Measurements from ENCODE around the gene CHRNB1.

CHRNB1 gene

DNA sequence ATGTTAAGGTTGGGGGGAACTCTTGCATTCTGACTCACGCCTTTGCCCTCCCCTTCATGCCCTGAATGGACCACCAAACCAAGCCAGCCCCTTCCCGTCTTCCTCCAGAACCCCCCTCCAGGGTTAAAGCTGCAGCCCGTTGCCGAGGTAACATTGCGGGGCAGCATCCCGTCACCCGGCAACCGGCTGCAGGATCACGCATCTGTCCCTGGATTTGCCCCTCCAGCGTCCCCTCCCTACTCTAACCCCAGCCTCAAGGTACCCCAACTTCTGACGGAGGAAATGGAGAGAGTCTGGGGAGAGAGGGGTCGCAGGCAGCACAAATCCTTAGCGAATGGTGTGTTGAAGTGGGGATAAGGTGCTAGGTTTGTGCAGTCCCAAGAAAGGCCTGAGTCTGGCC, 37.8 kb upstream of the CHRNB1 start:
- peaks cover 9% of the 10 kb centered on the region; the same call in 1 of the 2 replicates for H3K79me2 ChIP-seq (ENCODE audit: insufficient read depth, low read length)
- H3K27me3 ChIP-seq (ENCODE audit: insufficient read depth, low read length, poor library complexity), result no peaks in the 10 kb centered on the region
- peaks cover 25% of the 10 kb centered on the region for H3K4me1 ChIP-seq (ENCODE audit: insufficient read depth, low read length)
- H3K9me3 ChIP-seq (ENCODE audit: insufficient read depth, low read length, severe bottlenecking), result no peaks in the 10 kb centered on the region
- DNase-seq, result no peak
- no peak overlapping the region for H3K4me3 ChIP-seq (ENCODE audit: low read depth in 1 of 2, low read length in 2 of 2)
- ATAC-seq (ENCODE audit: insufficient read depth, low read depth), result no peak
- H2AFZ ChIP-seq (ENCODE audit: low read depth, low read length), result no peak overlapping the region
- H4K20me1 ChIP-seq (ENCODE audit: insufficient read depth, low read length), result 0 out of 2 replicates have a peak, but pooled peaks cover 2% of the 10 kb centered on the region
- H3K9ac ChIP-seq (ENCODE audit: low read depth, low read length), result no peak overlapping the region
- no peak overlapping the region for H3K27ac ChIP-seq (ENCODE audit: low read length)
- no peak overlapping the region for H3K4me2 ChIP-seq (ENCODE audit: insufficient read depth, low read length)
- no peak for TF ChIP-seq EZH2 (IDR thresholded peaks at IDR 0.05; ENCODE audit: borderline replicate concordance, low read depth, low read length, severe bottlenecking)
- no peak for TF ChIP-seq CTCF (IDR thresholded peaks at IDR 0.05; ENCODE audit: borderline replicate concordance, extremely low read depth, low read length, poor library complexity, severe bottlenecking)
- peaks cover 23% of the 10 kb centered on the region for H3K36me3 ChIP-seq (ENCODE audit: insufficient read depth, low read length)

DNA sequence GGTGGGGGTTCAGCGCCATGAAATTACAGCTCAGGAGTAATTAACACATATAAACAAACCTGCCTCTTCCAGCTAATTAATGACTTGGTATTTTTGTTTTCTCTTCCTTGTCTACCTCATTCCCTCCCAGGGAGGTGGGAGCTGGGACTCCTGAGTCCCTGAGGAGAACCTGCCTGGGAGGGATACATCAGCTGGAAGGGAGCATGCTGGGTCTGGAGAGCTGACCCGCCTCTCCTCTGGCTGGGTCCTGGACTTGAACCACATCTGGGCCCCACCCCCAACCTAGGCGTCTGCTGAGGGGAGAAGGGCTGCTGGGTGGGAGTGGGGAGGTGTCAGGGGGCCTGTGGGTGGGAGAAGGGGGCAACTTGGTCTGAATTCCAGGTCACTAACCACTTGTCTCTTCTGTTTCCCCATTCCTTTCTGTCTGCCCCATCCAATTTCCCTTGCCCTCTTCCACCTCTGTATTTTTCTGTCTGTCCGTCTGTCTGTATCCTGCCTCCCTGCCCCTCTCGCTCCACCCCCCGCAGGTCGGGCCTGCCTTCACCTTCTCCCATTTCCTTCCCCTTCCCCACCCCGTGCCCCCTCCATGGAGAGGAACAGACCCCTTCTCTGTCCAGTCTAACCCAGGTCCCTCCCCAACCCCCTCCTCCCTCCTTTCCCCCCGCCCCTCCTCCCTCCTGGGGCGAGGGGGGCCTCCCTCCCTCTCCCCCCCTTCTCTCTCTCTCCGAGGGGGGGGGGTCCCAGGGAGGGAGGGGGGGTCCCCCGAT, 37.2 kb upstream of the CHRNB1 start, which contains the start of gene NLGN2:
NLGN2 (plus strand) TSS at position 361 of the 767 bp plus-strand sequence. CDS start 411 bp downstream, outside the sequence.
- H3K36me3 ChIP-seq (ENCODE audit: insufficient read depth, low read length), result peaks cover 23% of the 10 kb centered on the region
- H3K4me3 ChIP-seq (ENCODE audit: low read depth in 1 of 2, low read length in 2 of 2), result no peak within 1 kb of the TSS
- H3K79me2 ChIP-seq (ENCODE audit: insufficient read depth, low read length), result peaks cover 9% of the 10 kb centered on the region; the same call in 1 of the 2 replicates
- no peak within 1 kb of the TSS for H3K9ac ChIP-seq (ENCODE audit: low read depth, low read length)
- no peaks in the 10 kb centered on the region for H3K9me3 ChIP-seq (ENCODE audit: insufficient read depth, low read length, severe bottlenecking)
- H3K27me3 ChIP-seq (ENCODE audit: insufficient read depth, low read length, poor library complexity), result no peaks in the 10 kb centered on the region
- no peak for TF ChIP-seq CTCF (IDR thresholded peaks at IDR 0.05; ENCODE audit: borderline replicate concordance, extremely low read depth, low read length, poor library complexity, severe bottlenecking)
- TF ChIP-seq EZH2 (IDR thresholded peaks at IDR 0.05; ENCODE audit: borderline replicate concordance, low read depth, low read length, severe bottlenecking), result no peak
- ATAC-seq (ENCODE audit: insufficient read depth, low read depth) (no peak), DNase-seq (no peak)
- H3K4me2 ChIP-seq (ENCODE audit: insufficient read depth, low read length), result no peak within 1 kb of the TSS
- peaks cover 24% of the 10 kb centered on the region for H3K4me1 ChIP-seq (ENCODE audit: insufficient read depth, low read length)
- H2AFZ ChIP-seq (ENCODE audit: low read depth, low read length), result no peak within 1 kb of the TSS
- H4K20me1 ChIP-seq (ENCODE audit: insufficient read depth, low read length), result 0 out of 2 replicates have a peak, but pooled peaks cover 2% of the 10 kb centered on the region
- no peak within 1 kb of the TSS for H3K27ac ChIP-seq (ENCODE audit: low read length)

- no peaks in the 10 kb centered on the region for H3K27me3 ChIP-seq (ENCODE audit: insufficient read depth, low read length, poor library complexity)
Measured at GRCh38 chr17:7408252-7408727, 36.6 kb upstream of the CHRNB1 start.

DNA sequence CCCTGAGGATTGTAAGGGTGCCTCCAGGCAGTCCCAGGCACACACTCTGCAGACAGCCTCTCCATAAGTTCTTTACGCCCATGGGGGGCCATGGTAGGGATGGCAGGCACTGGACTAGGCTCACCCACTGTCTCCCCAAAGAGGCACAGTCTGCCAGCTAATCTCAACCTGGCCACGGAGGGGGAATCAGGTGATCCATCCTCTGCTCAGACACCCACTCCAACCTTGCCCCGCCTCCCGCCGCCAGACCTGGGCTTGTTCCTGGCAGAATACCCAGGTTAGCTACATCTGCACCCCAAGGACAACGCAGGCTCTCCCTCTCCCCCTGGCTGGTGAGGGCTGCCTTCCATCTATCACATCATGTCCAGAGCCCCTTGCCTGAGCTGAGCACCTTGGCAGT, 36.0 kb upstream of the CHRNB1 start:
- H3K36me3 ChIP-seq (ENCODE audit: insufficient read depth, low read length), result peaks cover 23% of the 10 kb centered on the region
- H2AFZ ChIP-seq (ENCODE audit: low read depth, low read length), result no peak overlapping the region
- DNase-seq, result no peak
- no peaks in the 10 kb centered on the region for H3K27me3 ChIP-seq (ENCODE audit: insufficient read depth, low read length, poor library complexity)
- ATAC-seq (ENCODE audit: insufficient read depth, low read depth), result no peak
- no peak overlapping the region for H3K27ac ChIP-seq (ENCODE audit: low read length)
- no peaks in the 10 kb centered on the region for H3K79me2 ChIP-seq (ENCODE audit: insufficient read depth, low read length)
- no peaks in the 10 kb centered on the region for H3K9me3 ChIP-seq (ENCODE audit: insufficient read depth, low read length, severe bottlenecking)
- H3K4me1 ChIP-seq (ENCODE audit: insufficient read depth, low read length), result peaks cover 15% of the 10 kb centered on the region
- H3K4me2 ChIP-seq (ENCODE audit: insufficient read depth, low read length), result no peak overlapping the region
- 0 out of 2 replicates have a peak, but pooled peaks cover 2% of the 10 kb centered on the region for H4K20me1 ChIP-seq (ENCODE audit: insufficient read depth, low read length)
- no peak overlapping the region for H3K9ac ChIP-seq (ENCODE audit: low read depth, low read length)
- H3K4me3 ChIP-seq (ENCODE audit: low read depth in 1 of 2, low read length in 2 of 2), result no peak overlapping the region
- no peak for TF ChIP-seq CTCF (IDR thresholded peaks at IDR 0.05; ENCODE audit: borderline replicate concordance, extremely low read depth, low read length, poor library complexity, severe bottlenecking)
- TF ChIP-seq EZH2 (IDR thresholded peaks at IDR 0.05; ENCODE audit: borderline replicate concordance, low read depth, low read length, severe bottlenecking), result no peak

More at GRCh38 chr17:7408252-7408727, 36.6 kb upstream of the CHRNB1 start:
- peaks cover 18% of the 10 kb centered on the region for H3K4me1 ChIP-seq (ENCODE audit: insufficient read depth, low read length)
- no peak overlapping the region for H3K4me3 ChIP-seq (ENCODE audit: low read depth in 1 of 2, low read length in 2 of 2)
- ATAC-seq (ENCODE audit: insufficient read depth, low read depth) (no peak), DNase-seq (no peak)
- no peak overlapping the region for H2AFZ ChIP-seq (ENCODE audit: low read depth, low read length)
- no peaks in the 10 kb centered on the region for H3K9me3 ChIP-seq (ENCODE audit: insufficient read depth, low read length, severe bottlenecking)
- peaks cover 4% of the 10 kb centered on the region; the same call in 1 of the 2 replicates for H3K79me2 ChIP-seq (ENCODE audit: insufficient read depth, low read length)
- TF ChIP-seq EZH2 (IDR thresholded peaks at IDR 0.05; ENCODE audit: borderline replicate concordance, low read depth, low read length, severe bottlenecking), result no peak
- 0 out of 2 replicates have a peak, but pooled peaks cover 2% of the 10 kb centered on the region for H4K20me1 ChIP-seq (ENCODE audit: insufficient read depth, low read length)
- peaks cover 23% of the 10 kb centered on the region for H3K36me3 ChIP-seq (ENCODE audit: insufficient read depth, low read length)
- H3K9ac ChIP-seq (ENCODE audit: low read depth, low read length), result no peak overlapping the region
- H3K4me2 ChIP-seq (ENCODE audit: insufficient read depth, low read length), result no peak overlapping the region
- no peak overlapping the region for H3K27ac ChIP-seq (ENCODE audit: low read length)
